Neural progenitor cell (in vitro differentiated cells): ENCODE results near the gene SCML1.

Source experiments
- EZH2 ChIP-seq: fragments of 200-600 bp; sonication (generic); IDR thresholded peaks from 2 replicates; pipeline ENCODE4 v1.6.1; 2017; ENCODE audit warnings: antibody characterized with exemption, mild to moderate bottlenecking, moderate library complexity
- TF ChIP-seq, protein P1 (sequence below): fragments of 200-600 bp; sonication (generic); IDR thresholded peaks from 2 replicates; pipeline ENCODE4 v1.5.1; 2017; ENCODE audit warnings: antibody characterized with exemption, mild to moderate bottlenecking

DNA sequence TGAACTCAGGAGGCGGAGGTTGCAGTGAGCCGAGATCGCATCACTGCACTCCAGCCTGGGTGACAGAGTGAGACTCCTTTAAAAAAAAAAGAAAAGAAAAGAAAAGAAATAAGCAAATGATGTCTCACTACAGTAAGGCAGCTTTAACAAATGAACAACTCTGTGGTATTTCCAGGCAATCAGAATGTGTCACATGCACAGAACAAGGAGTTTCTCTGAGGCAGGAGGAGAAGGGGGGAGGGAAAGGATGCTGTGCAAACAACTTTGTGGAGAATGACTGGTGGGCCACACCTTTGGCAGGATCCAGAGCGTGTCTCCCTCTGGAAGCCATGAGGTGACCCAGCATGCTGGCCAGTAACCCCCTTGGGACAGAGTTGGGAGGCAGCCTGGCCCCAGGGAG lies 66.2 kb downstream of the SCML1 start:
- TF ChIP-seq, protein P1, sequence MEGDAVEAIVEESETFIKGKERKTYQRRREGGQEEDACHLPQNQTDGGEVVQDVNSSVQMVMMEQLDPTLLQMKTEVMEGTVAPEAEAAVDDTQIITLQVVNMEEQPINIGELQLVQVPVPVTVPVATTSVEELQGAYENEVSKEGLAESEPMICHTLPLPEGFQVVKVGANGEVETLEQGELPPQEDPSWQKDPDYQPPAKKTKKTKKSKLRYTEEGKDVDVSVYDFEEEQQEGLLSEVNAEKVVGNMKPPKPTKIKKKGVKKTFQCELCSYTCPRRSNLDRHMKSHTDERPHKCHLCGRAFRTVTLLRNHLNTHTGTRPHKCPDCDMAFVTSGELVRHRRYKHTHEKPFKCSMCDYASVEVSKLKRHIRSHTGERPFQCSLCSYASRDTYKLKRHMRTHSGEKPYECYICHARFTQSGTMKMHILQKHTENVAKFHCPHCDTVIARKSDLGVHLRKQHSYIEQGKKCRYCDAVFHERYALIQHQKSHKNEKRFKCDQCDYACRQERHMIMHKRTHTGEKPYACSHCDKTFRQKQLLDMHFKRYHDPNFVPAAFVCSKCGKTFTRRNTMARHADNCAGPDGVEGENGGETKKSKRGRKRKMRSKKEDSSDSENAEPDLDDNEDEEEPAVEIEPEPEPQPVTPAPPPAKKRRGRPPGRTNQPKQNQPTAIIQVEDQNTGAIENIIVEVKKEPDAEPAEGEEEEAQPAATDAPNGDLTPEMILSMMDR: no peak
- TF ChIP-seq EZH2: no peak
